HG03432 (cell line): ENCODE measurements around the gene TPSD1.
"Not testable (repeated sequence)": the region's sequence is repeated elsewhere in the genome, so short reads cannot be mapped to it uniquely, and the experiment has no call there.

Experiments
- ATAC-seq: cut with Tn5 transposase; IDR thresholded peaks from one replicate; pipeline ENCODE4 v1.9.1; 2021; ENCODE audit warnings: mild to moderate bottlenecking, moderate library complexity; ENCODE audit not compliant: unreplicated experiment

The TPSD1 gene

GRCh38 chr16:1279945-1280589, 24.2 kb downstream of the TPSD1 start:
- no peak for ATAC-seq

- no peak for ATAC-seq
Observed at GRCh38 chr16:1280783-1281182, 24.9 kb downstream of the TPSD1 start.

- no peak for ATAC-seq
Observed at GRCh38 chr16:1281517-1281916, 25.6 kb downstream of the TPSD1 start.

GRCh38 chr16:1282324-1282973, 26.6 kb downstream of the TPSD1 start:
- ATAC-seq = no peak

GRCh38 chr16:1283296-1283695, 27.4 kb downstream of the TPSD1 start:
- no peak for ATAC-seq

- ATAC-seq = no peak
Observed at GRCh38 chr16:1283996-1284616, 28.2 kb downstream of the TPSD1 start.

- ATAC-seq = no peak
Observed at GRCh38 chr16:1285669-1286512, 30.0 kb downstream of the TPSD1 start.

GRCh38 chr16:1286513-1287094, 30.7 kb downstream of the TPSD1 start:
- no peak for ATAC-seq

- ATAC-seq = no peak
Observed at GRCh38 chr16:1287982-1288670, 32.3 kb downstream of the TPSD1 start.

GRCh38 chr16:1288813-1289476, 33.1 kb downstream of the TPSD1 start:
- ATAC-seq = no peak

GRCh38 chr16:1289477-1289866, 33.6 kb downstream of the TPSD1 start:
- no peak for ATAC-seq

- no peak for ATAC-seq
Observed at GRCh38 chr16:1290063-1290501, 34.2 kb downstream of the TPSD1 start.

GRCh38 chr16:1290860-1291575, 35.1 kb downstream of the TPSD1 start:
- no peak for ATAC-seq

- ATAC-seq = no peak
Observed at GRCh38 chr16:1291576-1291974, 35.7 kb downstream of the TPSD1 start.

GRCh38 chr16:1292208-1292607, 36.3 kb downstream of the TPSD1 start:
- ATAC-seq = not testable (repeated sequence)

GRCh38 chr16:1292808-1293207, 36.9 kb downstream of the TPSD1 start:
- ATAC-seq = not testable (repeated sequence)

- no peak for ATAC-seq
Observed at GRCh38 chr16:1293921-1294656, 38.2 kb downstream of the TPSD1 start.

GRCh38 chr16:1295465-1295864, 39.6 kb downstream of the TPSD1 start:
- ATAC-seq = no peak

GRCh38 chr16:1296688-1297017, 40.8 kb downstream of the TPSD1 start:
- ATAC-seq = not testable (repeated sequence)
